ENCODE results near the gene KTI12.
"Not testable (repeated sequence)": the region's sequence is repeated elsewhere in the genome, so short reads cannot be mapped to it uniquely, and the experiment has no call there.

Gene KTI12

GRCh38 chr1:52037402-52037814 is 3.8 kb upstream of the KTI12 start:
- DNase-seq = no peak

GRCh38 chr1:52034050-52034384 is 407 bp upstream of the KTI12 start:
- no peak for DNase-seq

GRCh38 chr1:52032785-52033131 is 852 bp downstream of the KTI12 start:
- peak; percentile 39 for DNase-seq

GRCh38 chr1:52032124-52032784 is 1.4 kb downstream of the KTI12 start:
- no peak for DNase-seq

GRCh38 chr1:52028839-52029238 is 4.8 kb downstream of the KTI12 start:
- not testable (repeated sequence) for DNase-seq

GRCh38 chr1:52028328-52028727 is 5.3 kb downstream of the KTI12 start:
- no peak for DNase-seq

GRCh38 chr1:52026278-52026677 is 7.3 kb downstream of the KTI12 start:
- no peak for DNase-seq

- DNase-seq = no peak
Measured at GRCh38 chr1:52022133-52022532, 11.5 kb downstream of the KTI12 start.

- DNase-seq = no peak
Measured at GRCh38 chr1:52008071-52008809, 25.4 kb downstream of the KTI12 start.

GRCh38 chr1:52007215-52008002 is 26.2 kb downstream of the KTI12 start:
- DNase-seq = no peak

- not testable (repeated sequence) for DNase-seq
Measured at GRCh38 chr1:52006081-52006553, 27.5 kb downstream of the KTI12 start.

GRCh38 chr1:52005548-52005947 is 28.1 kb downstream of the KTI12 start:
- DNase-seq = not testable (repeated sequence)

GRCh38 chr1:52003877-52004276 is 29.7 kb downstream of the KTI12 start:
- no peak for DNase-seq

GRCh38 chr1:52002038-52002917 is 31.3 kb downstream of the KTI12 start:
- peak; percentile 29 for DNase-seq

GRCh38 chr1:51998701-51999100 is 34.9 kb downstream of the KTI12 start:
- no peak for DNase-seq

- no peak for DNase-seq
Measured at GRCh38 chr1:51997974-51998382, 35.6 kb downstream of the KTI12 start.

GRCh38 chr1:51990478-51990965 is 43.1 kb downstream of the KTI12 start, which contains the start of gene RAB3B:
RAB3B (minus strand) TSS chr1:51990700; CDS start chr1:51977117, 13,583 bp downstream.
- peak; percentile 51 for DNase-seq

- no peak for DNase-seq
Measured at GRCh38 chr1:51989582-51990477, 43.8 kb downstream of the KTI12 start.

GRCh38 chr1:51988254-51988653 is 45.4 kb downstream of the KTI12 start:
- DNase-seq = no peak

GRCh38 chr1:51986718-51987117 is 46.9 kb downstream of the KTI12 start:
- DNase-seq = no peak

GRCh38 chr1:51982161-51982560 is 51.4 kb downstream of the KTI12 start:
- no peak for DNase-seq
